Hepatocyte (in vitro differentiated cells): ENCODE measurements around the gene DENND1A.

Experiments
- CTCF ChIP-seq: fragments of 200-600 bp; sonication (generic); IDR thresholded peaks from 2 replicates; pipeline ENCODE4 v1.5.1; 2016; ENCODE audit warnings: antibody characterized with exemption, mild to moderate bottlenecking; ENCODE audit not compliant: poor library complexity
- EZH2 ChIP-seq: fragments of 200-600 bp; sonication (generic); IDR thresholded peaks from 2 replicates; pipeline ENCODE4 v1.6.1; 2016; ENCODE audit warnings: antibody characterized with exemption, mild to moderate bottlenecking, borderline replicate concordance
- EZH2phosphoT487 ChIP-seq: fragments of 200-600 bp; sonication (generic); IDR thresholded peaks from one replicate; pipeline ENCODE4 v1.6.1; 2018; ENCODE audit warnings: antibody characterized with exemption, mild to moderate bottlenecking, low read depth, moderate library complexity; ENCODE audit not compliant: unreplicated experiment, severe bottlenecking

- TF ChIP-seq CTCF = no peak
- no peak for TF ChIP-seq EZH2phosphoT487
- TF ChIP-seq EZH2 = no peak
These were observed 311.8 kb downstream of the DENND1A start for GRCh38 chr9:123617952-123618678.
